Chondrocyte (in vitro differentiated cells): ENCODE data around the gene CTTNBP2NL. TPM values are rescaled to one million over a fixed set of nuclear protein-coding genes. Genes with fewer than 3 reads are reported as not detected.

ENCODE experiments used
- DNase-seq: peaks from one replicate; pipeline ENCODE4 v3.0.0; 2021; ENCODE audit warnings: mixed read lengths, low spot score
- H3K27ac Mint-ChIP-seq: one replicate; pipeline ENCODE4 v1.8.0; 2021; ENCODE audit warnings: mild to moderate bottlenecking, moderate library complexity, mixed read lengths; ENCODE audit not compliant: unreplicated experiment
- H3K27me3 Mint-ChIP-seq: 2 replicates; pipeline ENCODE4 v1.8.0; 2021; ENCODE audit warnings: low read depth, mixed read lengths
- H3K36me3 Mint-ChIP-seq: 2 replicates; pipeline ENCODE4 v1.8.0; 2021; ENCODE audit warnings: low read depth, mixed read lengths
- H3K4me1 Mint-ChIP-seq: 2 replicates; pipeline ENCODE4 v1.8.0; 2021; ENCODE audit warnings: low read depth, mild to moderate bottlenecking, mixed read lengths
- H3K4me3 Mint-ChIP-seq: one replicate; pipeline ENCODE4 v1.8.0; 2021; ENCODE audit warnings: mild to moderate bottlenecking, moderate library complexity, mixed read lengths; ENCODE audit not compliant: unreplicated experiment
- H3K9me3 Mint-ChIP-seq: 2 replicates; pipeline ENCODE4 v1.8.0; 2021; ENCODE audit warnings: low read depth, mixed read lengths
- CTCF ChIP-seq: fragments of 200-600 bp; sonication (generic); IDR thresholded peaks from 2 replicates; pipeline ENCODE4 v1.5.0; 2021; ENCODE audit warnings: antibody characterized with exemption, mild to moderate bottlenecking, moderate library complexity
- total RNA-seq: library from RNA; stranded (reverse); gene quantifications from 3 replicates; pipeline ENCODE4 v1.2.1, GENCODE V29; 2021

Gene CTTNBP2NL
- total RNA-seq, 1 donor from 2014 or later: 52.2 TPM

- no peak for DNase-seq
- no peaks in the 10 kb centered on the region for H3K27me3 Mint-ChIP-seq
- peaks cover 33% of the 10 kb centered on the region for H3K4me1 Mint-ChIP-seq
- no peak overlapping the region for H3K27ac Mint-ChIP-seq
- TF ChIP-seq CTCF: no peak
- H3K4me3 Mint-ChIP-seq: no peak overlapping the region
- peaks cover 22% of the 10 kb centered on the region for H3K36me3 Mint-ChIP-seq
- H3K9me3 Mint-ChIP-seq: peaks cover 5% of the 10 kb centered on the region
Measured at GRCh38 chr1:112439592-112439991, 43.6 kb downstream of the CTTNBP2NL start.

GRCh38 chr1:112440574-112440973, 44.6 kb downstream of the CTTNBP2NL start:
- Mint-ChIP-seq H3K27ac (no peak overlapping the region), H3K36me3 (peaks cover 22% of the 10 kb centered on the region), H3K4me3 (no peak overlapping the region), H3K9me3 (peaks cover 5% of the 10 kb centered on the region), H3K27me3 (no peaks in the 10 kb centered on the region), H3K4me1 (peaks cover 43% of the 10 kb centered on the region)
- DNase-seq: no peak
- no peak for TF ChIP-seq CTCF

- Mint-ChIP-seq H3K4me3 (no peak overlapping the region), H3K27ac (peak overlapping the region; percentile 42), H3K27me3 (no peaks in the 10 kb centered on the region), H3K9me3 (no peaks in the 10 kb centered on the region), H3K36me3 (peaks cover 11% of the 10 kb centered on the region), H3K4me1 (peaks cover 46% of the 10 kb centered on the region)
- no peak for DNase-seq
- TF ChIP-seq CTCF: no peak
Measured at GRCh38 chr1:112444269-112444668, 48.3 kb downstream of the CTTNBP2NL start.

GRCh38 chr1:112445596-112445995, 49.6 kb downstream of the CTTNBP2NL start:
- Mint-ChIP-seq H3K27me3 (no peaks in the 10 kb centered on the region), H3K27ac (peak overlapping the region; percentile 80), H3K4me1 (peaks cover 48% of the 10 kb centered on the region), H3K9me3 (no peaks in the 10 kb centered on the region), H3K4me3 (no peak overlapping the region), H3K36me3 (peaks cover 13% of the 10 kb centered on the region)
- TF ChIP-seq CTCF: no peak
- DNase-seq: no peak

GRCh38 chr1:112446411-112446810, 50.4 kb downstream of the CTTNBP2NL start:
- Mint-ChIP-seq H3K27me3 (no peaks in the 10 kb centered on the region), H3K9me3 (no peaks in the 10 kb centered on the region), H3K27ac (peak overlapping the region; percentile 80), H3K4me3 (no peak overlapping the region), H3K36me3 (peaks cover 13% of the 10 kb centered on the region), H3K4me1 (peaks cover 51% of the 10 kb centered on the region)
- DNase-seq: no peak
- no peak for TF ChIP-seq CTCF
